Measurements from ENCODE around the gene NAA60.
A peak's percentile ranks its signal among the peaks of the same experiment; 100 is the strongest.

Gene NAA60

GRCh38 chr16:3443108-3444031 lies at the start of gene NAA60, which contains the start of gene ZNF597:
TSS of gene NAA60 (plus strand) at chr16:3443680. CDS start at chr16:3476228, 32,548 bp downstream.
TSS of gene ZNF597 (minus strand) at chr16:3443504. CDS start at chr16:3443153, 351 bp downstream.
- Mint-ChIP-seq H3K36me3 (peaks cover 42% of the 10 kb centered on the region), H3K27me3 (no peaks in the 10 kb centered on the region), H3K9me3 (peaks cover 27% of the 10 kb centered on the region), H3K4me1 (peaks cover 23% of the 10 kb centered on the region), H3K27ac (peak within 1 kb of the TSS; percentile 96), H3K4me3 (peak within 1 kb of the TSS; percentile 95)
- CTCF ChIA-PET = interaction anchor here (1.0 to 1.4 kb wide), 2 partner anchors 14 to 30 kb away, joined by 3 to 6 read pairs; no protein-coding TSS in a partner anchor
- DNase-seq = peak; percentile 84

GRCh38 chr16:3400446-3400778 lies 43.1 kb upstream of the NAA60 start:
- no peak for DNase-seq

GRCh38 chr16:3400779-3401688 lies 42.4 kb upstream of the NAA60 start, which contains the start of the genes ZNF174 and ZSCAN32:
TSS of gene ZNF174 (plus strand) at chr16:3401215. CDS start at chr16:3402005, 790 bp downstream.
TSS of gene ZSCAN32 (minus strand) at chr16:3401004. CDS start at chr16:3397557, 3,447 bp downstream.
- H3K36me3 Mint-ChIP-seq = peaks cover 75% of the 10 kb centered on the region
- peaks cover 43% of the 10 kb centered on the region for H3K4me1 Mint-ChIP-seq
- H3K4me3 Mint-ChIP-seq = peak within 1 kb of the TSS; percentile 89
- H3K27ac Mint-ChIP-seq = peak within 1 kb of the TSS; percentile 91
- peaks cover 60% of the 10 kb centered on the region for H3K9me3 Mint-ChIP-seq
- no peaks in the 10 kb centered on the region for H3K27me3 Mint-ChIP-seq
- CTCF ChIA-PET = interaction anchor here (1.8 kb wide), 1 partner anchor 56 kb away, joined by 3 read pairs; no protein-coding TSS in a partner anchor
- peak; percentile 99 for DNase-seq

More at GRCh38 chr16:3400446-3400778, 43.1 kb upstream of the NAA60 start:
- peaks cover 60% of the 10 kb centered on the region for H3K9me3 Mint-ChIP-seq
- CTCF ChIA-PET = interaction anchor here (1.8 kb wide), 1 partner anchor 57 kb away, joined by 3 read pairs; no protein-coding TSS in a partner anchor
- H3K36me3 Mint-ChIP-seq = peaks cover 76% of the 10 kb centered on the region
- H3K4me1 Mint-ChIP-seq = peaks cover 43% of the 10 kb centered on the region
- H3K27ac Mint-ChIP-seq = peak overlapping the region; percentile 91
- H3K27me3 Mint-ChIP-seq = no peaks in the 10 kb centered on the region
- peak overlapping the region; percentile 89 for H3K4me3 Mint-ChIP-seq

GRCh38 chr16:3401719-3402397 lies 41.6 kb upstream of the NAA60 start:
- peak overlapping the region; percentile 89 for H3K4me3 Mint-ChIP-seq
- CTCF ChIA-PET = interaction anchor here (1.8 kb wide), 1 partner anchor 55 kb away, joined by 3 read pairs; no protein-coding TSS in a partner anchor
- peaks cover 37% of the 10 kb centered on the region for H3K4me1 Mint-ChIP-seq
- peaks cover 75% of the 10 kb centered on the region for H3K36me3 Mint-ChIP-seq
- no peak for DNase-seq
- peaks cover 60% of the 10 kb centered on the region for H3K9me3 Mint-ChIP-seq
- no peaks in the 10 kb centered on the region for H3K27me3 Mint-ChIP-seq
- H3K27ac Mint-ChIP-seq = peak overlapping the region; percentile 91

- no peaks in the 10 kb centered on the region for H3K4me1 Mint-ChIP-seq
- DNase-seq = no peak
- H3K27ac Mint-ChIP-seq = peak overlapping the region; percentile 14
- H3K27me3 Mint-ChIP-seq = no peaks in the 10 kb centered on the region
- H3K36me3 Mint-ChIP-seq = peaks cover 71% of the 10 kb centered on the region
- H3K9me3 Mint-ChIP-seq = peaks cover 79% of the 10 kb centered on the region
- H3K4me3 Mint-ChIP-seq = no peak overlapping the region
- CTCF ChIA-PET = no interaction called here
Observed at GRCh38 chr16:3408561-3409197, 34.8 kb upstream of the NAA60 start.

- H3K27ac Mint-ChIP-seq = no peak overlapping the region
- CTCF ChIA-PET = interaction anchor here (0.6 to 0.9 kb wide), 2 partner anchors 29 to 38 kb away, joined by 3 read pairs; partner anchors contain the start of genes NAA60 and ZNF597
Observed at GRCh38 chr16:3413730-3414379, 29.6 kb upstream of the NAA60 start.

GRCh38 chr16:3431779-3432219 lies 11.7 kb upstream of the NAA60 start:
- CTCF ChIA-PET = no interaction called here
- Mint-ChIP-seq H3K4me1 (peaks cover 22% of the 10 kb centered on the region), H3K36me3 (peaks cover 41% of the 10 kb centered on the region), H3K27me3 (no peaks in the 10 kb centered on the region), H3K27ac (peak overlapping the region; percentile 80), H3K9me3 (peaks cover 22% of the 10 kb centered on the region), H3K4me3 (no peak overlapping the region)
- DNase-seq = peak; percentile 59

More at GRCh38 chr16:3413730-3414379, 29.6 kb upstream of the NAA60 start:
- H3K36me3 Mint-ChIP-seq = peaks cover 26% of the 10 kb centered on the region
- no peak for DNase-seq
- no peaks in the 10 kb centered on the region for H3K4me1 Mint-ChIP-seq
- H3K9me3 Mint-ChIP-seq = peaks cover 55% of the 10 kb centered on the region
- H3K4me3 Mint-ChIP-seq = no peak overlapping the region
- H3K27me3 Mint-ChIP-seq = no peaks in the 10 kb centered on the region

- CTCF ChIA-PET = no interaction called here
- no peak for DNase-seq
- H3K36me3 Mint-ChIP-seq = peaks cover 55% of the 10 kb centered on the region
- no peak overlapping the region for H3K4me3 Mint-ChIP-seq
- peaks cover 26% of the 10 kb centered on the region for H3K9me3 Mint-ChIP-seq
- peaks cover 22% of the 10 kb centered on the region for H3K4me1 Mint-ChIP-seq
- H3K27ac Mint-ChIP-seq = no peak overlapping the region
- peaks cover 6% of the 10 kb centered on the region for H3K27me3 Mint-ChIP-seq
Observed at GRCh38 chr16:3434373-3434772, 9.1 kb upstream of the NAA60 start.

GRCh38 chr16:3439637-3440036 lies 3.8 kb upstream of the NAA60 start:
- Mint-ChIP-seq H3K36me3 (peaks cover 46% of the 10 kb centered on the region), H3K9me3 (peaks cover 29% of the 10 kb centered on the region), H3K27me3 (peaks cover 6% of the 10 kb centered on the region), H3K4me1 (peaks cover 19% of the 10 kb centered on the region), H3K27ac (no peak overlapping the region), H3K4me3 (no peak overlapping the region)
- DNase-seq = no peak
- CTCF ChIA-PET = no interaction called here

- no peaks in the 10 kb centered on the region for H3K27me3 Mint-ChIP-seq
- peaks cover 23% of the 10 kb centered on the region for H3K4me1 Mint-ChIP-seq
- H3K36me3 Mint-ChIP-seq = peaks cover 47% of the 10 kb centered on the region
- H3K27ac Mint-ChIP-seq = peak overlapping the region; percentile 96
- CTCF ChIA-PET = interaction anchor here (1.4 kb wide), 1 partner anchor 13 kb away, joined by 6 read pairs; no protein-coding TSS in a partner anchor
- peaks cover 24% of the 10 kb centered on the region for H3K9me3 Mint-ChIP-seq
- peak overlapping the region; percentile 95 for H3K4me3 Mint-ChIP-seq
- DNase-seq = peak; percentile 58
Observed at GRCh38 chr16:3444032-3444388, 530 bp downstream of the NAA60 start.

- DNase-seq = no peak
- CTCF ChIA-PET = no interaction called here
- Mint-ChIP-seq H3K9me3 (peaks cover 7% of the 10 kb centered on the region), H3K4me1 (peaks cover 30% of the 10 kb centered on the region), H3K36me3 (peaks cover 22% of the 10 kb centered on the region), H3K27ac (no peak overlapping the region), H3K27me3 (no peaks in the 10 kb centered on the region), H3K4me3 (no peak overlapping the region)
Observed at GRCh38 chr16:3454093-3454492, 10.6 kb downstream of the NAA60 start.

- Mint-ChIP-seq H3K4me3 (no peak overlapping the region), H3K27me3 (no peaks in the 10 kb centered on the region), H3K27ac (no peak overlapping the region), H3K36me3 (peaks cover 19% of the 10 kb centered on the region), H3K9me3 (peaks cover 7% of the 10 kb centered on the region), H3K4me1 (peaks cover 36% of the 10 kb centered on the region)
- CTCF ChIA-PET = no interaction called here
- DNase-seq = peak; percentile 7
Observed at GRCh38 chr16:3454631-3455147, 11.2 kb downstream of the NAA60 start.

All from activated naive CD4-positive, alpha-beta T cell treated with anti-CD3 and anti-CD28 coated beads, Interleukin-2, amount 10 ng/mL, durations not matched to agents 7 days and 5 days (primary cell).